WTC11 (cell line): ENCODE measurements around the gene ZNF625. TPM values are rescaled to one million over a fixed set of nuclear protein-coding genes. Genes with fewer than 3 reads are reported as not detected.
A peak's percentile ranks its signal among the peaks of the same experiment; 100 is the strongest.

Source experiments
- ATAC-seq: fragments of 200-7000 bp; cut with Tn5 transposase; 2 replicates; pipeline ENCODE4 v1.10.0; 2021; ENCODE audit warnings: mild to moderate bottlenecking, moderate library complexity
- CTCF ChIA-PET: fragments of 300-600 bp; sonication (Branson Sonifier 250); formaldehyde crosslinking; loops from one replicate; lab custom pipeline; 2021; ENCODE audit warnings: antibody characterized with exemption; lab: Charles Lee
- POLR2A ChIA-PET: fragments of 350-600 bp; sonication (Branson Sonifier 250); formaldehyde crosslinking; loops from one replicate; lab custom pipeline; 2021; ENCODE audit warnings: antibody characterized with exemption; lab: Charles Lee
- DNase-seq: peaks from one replicate; pipeline ENCODE4 v3.0.0; 2021; ENCODE audit warnings: low spot score
- H3K27ac Mint-ChIP-seq: 2 replicates; pipeline ENCODE4 v1.8.0; 2021; ENCODE audit warnings: mixed read lengths
- H3K27me3 Mint-ChIP-seq: 2 replicates; pipeline ENCODE4 v1.8.0; 2021; ENCODE audit warnings: low read depth, mild to moderate bottlenecking, moderate library complexity, mixed read lengths
- H3K36me3 Mint-ChIP-seq: 2 replicates; pipeline ENCODE4 v1.8.0; 2021; ENCODE audit warnings: mixed read lengths
- H3K4me1 Mint-ChIP-seq: 2 replicates; pipeline ENCODE4 v1.8.0; 2022; ENCODE audit warnings: mixed read lengths
- H3K4me3 Mint-ChIP-seq: 2 replicates; pipeline ENCODE4 v1.8.0; 2021; ENCODE audit warnings: mild to moderate bottlenecking, moderate library complexity, mixed read lengths
- H3K9me3 Mint-ChIP-seq: 2 replicates; pipeline ENCODE4 v1.8.0; 2021; ENCODE audit warnings: mixed read lengths
- CBFB ChIP-seq: sonication (generic); formaldehyde crosslinking; IDR thresholded peaks from 2 replicates; pipeline ENCODE4 v1.8.1; 2022; ENCODE audit warnings: mild to moderate bottlenecking, low read depth, missing genetic modification reagents
- ELF4 ChIP-seq: sonication (generic); formaldehyde crosslinking; IDR thresholded peaks from 2 replicates; pipeline ENCODE4 v1.8.1; 2022; ENCODE audit warnings: low read depth, mild to moderate bottlenecking, moderate library complexity, missing genetic modification reagents
- ESRRA ChIP-seq: sonication (generic); formaldehyde crosslinking; IDR thresholded peaks from 2 replicates; pipeline ENCODE4 v1.8.1; 2022; ENCODE audit warnings: mild to moderate bottlenecking, missing genetic modification reagents, borderline replicate concordance
- ETV6 ChIP-seq: sonication (generic); formaldehyde crosslinking; IDR thresholded peaks from 2 replicates; pipeline ENCODE4 v1.8.1; 2022; ENCODE audit warnings: mild to moderate bottlenecking, missing genetic modification reagents
- FOXK1 ChIP-seq: sonication (generic); formaldehyde crosslinking; IDR thresholded peaks from 2 replicates; pipeline ENCODE4 v1.8.0; 2022; ENCODE audit warnings: mild to moderate bottlenecking, moderate library complexity, missing genetic modification reagents
- FOXP1 ChIP-seq: sonication (generic); formaldehyde crosslinking; IDR thresholded peaks from 2 replicates; pipeline ENCODE4 v1.8.0; 2022; ENCODE audit warnings: missing genetic modification reagents, mild to moderate bottlenecking, moderate library complexity, borderline replicate concordance
- GABPB1 ChIP-seq: sonication (generic); formaldehyde crosslinking; IDR thresholded peaks from 2 replicates; pipeline ENCODE4 v1.8.1; 2023; ENCODE audit warnings: mild to moderate bottlenecking, missing genetic modification reagents
- JUN ChIP-seq: sonication (generic); formaldehyde crosslinking; IDR thresholded peaks from 2 replicates; pipeline ENCODE4 v1.8.0; 2023; ENCODE audit warnings: mild to moderate bottlenecking, missing genetic modification reagents
- KAT7 ChIP-seq: sonication (generic); formaldehyde crosslinking; IDR thresholded peaks from 2 replicates; pipeline ENCODE4 v1.8.1; 2023; ENCODE audit warnings: missing genetic modification reagents, mild to moderate bottlenecking, borderline replicate concordance
- NFYB ChIP-seq: sonication (generic); formaldehyde crosslinking; conservative IDR thresholded peaks from 2 replicates; pipeline ENCODE4 v1.8.0; 2022; ENCODE audit warnings: low read depth, missing genetic modification reagents
- SMAD4 ChIP-seq: sonication (generic); formaldehyde crosslinking; IDR thresholded peaks from 2 replicates; pipeline ENCODE4 v1.8.0; 2022; ENCODE audit warnings: mild to moderate bottlenecking, missing genetic modification reagents
- TEAD1 ChIP-seq: sonication (generic); formaldehyde crosslinking; IDR thresholded peaks from 2 replicates; pipeline ENCODE4 v1.8.0; 2022; ENCODE audit warnings: mild to moderate bottlenecking, missing genetic modification reagents
- TP53 ChIP-seq: sonication (generic); formaldehyde crosslinking; IDR thresholded peaks from 2 replicates; pipeline ENCODE4 v1.8.1; 2023; ENCODE audit warnings: mild to moderate bottlenecking, missing genetic modification reagents
- ZNF232 ChIP-seq: sonication (generic); formaldehyde crosslinking; IDR thresholded peaks from 2 replicates; pipeline ENCODE4 v1.8.0; 2022; ENCODE audit warnings: mild to moderate bottlenecking, missing genetic modification reagents
- ZNF263 ChIP-seq: sonication (generic); formaldehyde crosslinking; IDR thresholded peaks from 2 replicates; pipeline ENCODE4 v1.8.1; 2022; ENCODE audit warnings: low read depth, mild to moderate bottlenecking, moderate library complexity, missing genetic modification reagents
- ZNF416 ChIP-seq: fragments of 250-450 bp; sonication (Bioruptor Pico); IDR thresholded peaks from 2 replicates; pipeline ENCODE4 v1.9.0; 2021; ENCODE audit warnings: mild to moderate bottlenecking, inconsistent platforms
- total RNA-seq: library from RNA; stranded (reverse); gene quantifications from 3 replicates; pipeline ENCODE4 v1.2.3, GENCODE V29; 2021
- TF ChIP-seq, protein P1 (sequence below): sonication (generic); formaldehyde crosslinking; IDR thresholded peaks from 2 replicates; pipeline ENCODE4 v1.8.1; 2023; ENCODE audit warnings: mild to moderate bottlenecking, moderate library complexity, missing genetic modification reagents
- TF ChIP-seq, protein P2 (sequence below): sonication (generic); formaldehyde crosslinking; IDR thresholded peaks from 2 replicates; pipeline ENCODE4 v1.8.0; 2022; ENCODE audit warnings: mild to moderate bottlenecking, missing genetic modification reagents
- TF ChIP-seq, protein P3 (sequence below): sonication (generic); formaldehyde crosslinking; conservative IDR thresholded peaks from 2 replicates; pipeline ENCODE4 v1.8.1; 2023; ENCODE audit warnings: mild to moderate bottlenecking, low read depth, missing genetic modification reagents, moderate library complexity
- TF ChIP-seq, protein P4 (sequence below): sonication (generic); formaldehyde crosslinking; IDR thresholded peaks from 2 replicates; pipeline ENCODE4 v1.8.0; 2022; ENCODE audit warnings: mild to moderate bottlenecking, missing genetic modification reagents

The ZNF625 gene
- total RNA-seq, 1 experiment from 2014 or later = 24.5 TPM

DNA sequence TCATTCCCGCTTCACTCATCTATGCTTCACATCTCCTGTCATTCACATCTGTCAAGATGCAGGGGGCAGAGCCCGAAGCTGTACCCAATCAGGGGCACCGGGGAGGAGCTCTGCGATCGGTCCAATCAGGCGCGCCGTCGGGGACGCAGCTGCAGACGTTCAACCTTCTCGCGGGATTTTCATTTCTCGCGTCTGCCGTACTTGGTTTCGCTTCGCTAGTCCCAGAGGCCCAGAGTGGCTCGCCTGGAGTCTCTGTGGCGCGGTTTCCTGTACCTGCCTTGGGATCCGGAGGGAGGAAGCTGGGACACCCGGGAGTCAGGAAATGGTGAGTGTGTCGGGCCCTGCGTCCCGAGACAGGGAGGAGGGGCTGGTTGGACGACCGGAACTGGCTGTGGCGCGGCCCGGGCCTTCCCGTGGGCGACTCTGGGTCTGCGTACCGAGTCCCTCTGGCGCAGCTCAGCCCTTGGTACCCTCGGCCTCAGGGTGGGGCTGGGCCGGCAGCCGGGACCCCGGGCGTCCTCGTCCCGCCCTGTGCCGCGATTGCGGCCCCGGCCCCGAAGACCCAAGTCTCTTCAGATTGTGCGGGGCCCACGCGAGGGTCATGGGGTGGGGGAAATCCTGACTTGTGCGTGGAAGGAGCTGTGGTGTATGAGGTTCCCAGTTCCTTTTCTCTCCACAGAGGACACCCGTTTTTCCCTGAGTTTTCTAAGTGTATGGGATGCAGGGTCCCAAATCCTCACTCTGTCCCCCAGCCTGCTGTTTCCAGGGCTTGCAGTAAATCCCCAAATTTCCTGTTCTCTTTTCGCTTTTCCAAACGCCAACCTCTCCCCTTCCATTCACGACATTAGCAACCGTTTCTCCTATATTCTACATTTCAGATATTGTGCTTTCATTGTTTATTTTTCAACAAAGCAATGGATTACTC is 6.6 kb upstream of the ZNF625 start, which contains the start of gene ZNF136:
Gene ZNF136 (plus strand): TSS at position 215 of the 925 bp plus-strand sequence. CDS start 108 bp downstream, at position 323.
- POLR2A ChIA-PET = interaction anchor here (0.6 to 1.3 kb wide), 8 partner anchors 10 to 471 kb away, joined by 3 to 7 read pairs (median 3); partner anchors contain the start of genes ZNF20, ZNF44, ZNF442 and ZNF878
- Mint-ChIP-seq H3K27me3 (peaks cover 5% of the 10 kb centered on the region), H3K27ac (peak within 1 kb of the TSS; percentile 97), H3K4me3 (peak within 1 kb of the TSS; percentile 94), H3K36me3 (no peaks in the 10 kb centered on the region), H3K9me3 (no peaks in the 10 kb centered on the region), H3K4me1 (peaks cover 8% of the 10 kb centered on the region)
- ATAC-seq (peak; percentile 96), DNase-seq (peak; percentile 96)
- TF ChIP-seq ELF4 (CRISPR knock-in tag) (no peak), TP53 (CRISPR knock-in tag) (no peak), ZNF416 (CRISPR knock-in tag) (0 out of 2 replicates have a peak, but pooled peaks have one; percentile 32), ETV6 (CRISPR knock-in tag) (0 out of 2 replicates have a peak, but pooled peaks have one; percentile 50), KAT7 (CRISPR knock-in tag) (0 out of 2 replicates have a peak, but pooled peaks have one; percentile 70), JUN (peak; percentile 79; the same call in 1 of the 2 replicates), ZNF263 (CRISPR knock-in tag) (no peak), GABPB1 (CRISPR knock-in tag) (peak; percentile 31; the same call in 1 of the 2 replicates), ZNF232 (CRISPR knock-in tag) (no peak), SMAD4 (CRISPR knock-in tag) (no peak), ESRRA (CRISPR knock-in tag) (0 out of 2 replicates have a peak, but pooled peaks have one; percentile 54), FOXP1 (CRISPR knock-in tag) (peak; percentile 47; the same call in 1 of the 2 replicates), NFYB (CRISPR knock-in tag) (peak; percentile 62), CBFB (peak; percentile 93; the same call in 1 of the 2 replicates), TEAD1 (peak; percentile 38; the same call in 1 of the 2 replicates), FOXK1 (CRISPR knock-in tag) (peak; percentile 69)
- TF ChIP-seq, protein P1, sequence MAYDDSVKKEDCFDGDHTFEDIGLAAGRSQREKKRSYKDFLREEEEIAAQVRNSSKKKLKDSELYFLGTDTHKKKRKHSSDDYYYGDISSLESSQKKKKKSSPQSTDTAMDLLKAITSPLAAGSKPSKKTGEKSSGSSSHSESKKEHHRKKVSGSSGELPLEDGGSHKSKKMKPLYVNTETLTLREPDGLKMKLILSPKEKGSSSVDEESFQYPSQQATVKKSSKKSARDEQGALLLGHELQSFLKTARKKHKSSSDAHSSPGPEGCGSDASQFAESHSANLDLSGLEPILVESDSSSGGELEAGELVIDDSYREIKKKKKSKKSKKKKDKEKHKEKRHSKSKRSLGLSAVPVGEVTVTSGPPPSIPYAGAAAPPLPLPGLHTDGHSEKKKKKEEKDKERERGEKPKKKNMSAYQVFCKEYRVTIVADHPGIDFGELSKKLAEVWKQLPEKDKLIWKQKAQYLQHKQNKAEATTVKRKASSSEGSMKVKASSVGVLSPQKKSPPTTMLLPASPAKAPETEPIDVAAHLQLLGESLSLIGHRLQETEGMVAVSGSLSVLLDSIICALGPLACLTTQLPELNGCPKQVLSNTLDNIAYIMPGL (CRISPR knock-in tag) = peak; percentile 31; the same call in 1 of the 2 replicates
- TF ChIP-seq, protein P2, sequence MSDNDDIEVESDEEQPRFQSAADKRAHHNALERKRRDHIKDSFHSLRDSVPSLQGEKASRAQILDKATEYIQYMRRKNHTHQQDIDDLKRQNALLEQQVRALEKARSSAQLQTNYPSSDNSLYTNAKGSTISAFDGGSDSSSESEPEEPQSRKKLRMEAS (CRISPR knock-in tag) = peak; percentile 46
- TF ChIP-seq, protein P3, sequence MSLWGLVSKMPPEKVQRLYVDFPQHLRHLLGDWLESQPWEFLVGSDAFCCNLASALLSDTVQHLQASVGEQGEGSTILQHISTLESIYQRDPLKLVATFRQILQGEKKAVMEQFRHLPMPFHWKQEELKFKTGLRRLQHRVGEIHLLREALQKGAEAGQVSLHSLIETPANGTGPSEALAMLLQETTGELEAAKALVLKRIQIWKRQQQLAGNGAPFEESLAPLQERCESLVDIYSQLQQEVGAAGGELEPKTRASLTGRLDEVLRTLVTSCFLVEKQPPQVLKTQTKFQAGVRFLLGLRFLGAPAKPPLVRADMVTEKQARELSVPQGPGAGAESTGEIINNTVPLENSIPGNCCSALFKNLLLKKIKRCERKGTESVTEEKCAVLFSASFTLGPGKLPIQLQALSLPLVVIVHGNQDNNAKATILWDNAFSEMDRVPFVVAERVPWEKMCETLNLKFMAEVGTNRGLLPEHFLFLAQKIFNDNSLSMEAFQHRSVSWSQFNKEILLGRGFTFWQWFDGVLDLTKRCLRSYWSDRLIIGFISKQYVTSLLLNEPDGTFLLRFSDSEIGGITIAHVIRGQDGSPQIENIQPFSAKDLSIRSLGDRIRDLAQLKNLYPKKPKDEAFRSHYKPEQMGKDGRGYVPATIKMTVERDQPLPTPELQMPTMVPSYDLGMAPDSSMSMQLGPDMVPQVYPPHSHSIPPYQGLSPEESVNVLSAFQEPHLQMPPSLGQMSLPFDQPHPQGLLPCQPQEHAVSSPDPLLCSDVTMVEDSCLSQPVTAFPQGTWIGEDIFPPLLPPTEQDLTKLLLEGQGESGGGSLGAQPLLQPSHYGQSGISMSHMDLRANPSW (CRISPR knock-in tag) = no peak
- TF ChIP-seq, protein P4, sequence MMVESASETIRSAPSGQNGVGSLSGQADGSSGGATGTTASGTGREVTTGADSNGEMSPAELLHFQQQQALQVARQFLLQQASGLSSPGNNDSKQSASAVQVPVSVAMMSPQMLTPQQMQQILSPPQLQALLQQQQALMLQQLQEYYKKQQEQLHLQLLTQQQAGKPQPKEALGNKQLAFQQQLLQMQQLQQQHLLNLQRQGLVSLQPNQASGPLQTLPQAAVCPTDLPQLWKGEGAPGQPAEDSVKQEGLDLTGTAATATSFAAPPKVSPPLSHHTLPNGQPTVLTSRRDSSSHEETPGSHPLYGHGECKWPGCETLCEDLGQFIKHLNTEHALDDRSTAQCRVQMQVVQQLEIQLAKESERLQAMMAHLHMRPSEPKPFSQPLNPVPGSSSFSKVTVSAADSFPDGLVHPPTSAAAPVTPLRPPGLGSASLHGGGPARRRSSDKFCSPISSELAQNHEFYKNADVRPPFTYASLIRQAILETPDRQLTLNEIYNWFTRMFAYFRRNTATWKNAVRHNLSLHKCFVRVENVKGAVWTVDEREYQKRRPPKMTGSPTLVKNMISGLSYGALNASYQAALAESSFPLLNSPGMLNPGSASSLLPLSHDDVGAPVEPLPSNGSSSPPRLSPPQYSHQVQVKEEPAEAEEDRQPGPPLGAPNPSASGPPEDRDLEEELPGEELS (CRISPR knock-in tag) = 0 out of 2 replicates have a peak, but pooled peaks have one; percentile 77
- CTCF ChIA-PET = interaction anchor here (0.7 to 2.9 kb wide), 12 partner anchors 10 to 523 kb away, joined by 3 to 16 read pairs (median 5); partner anchors contain the start of genes ZNF20, ZNF563 and ZNF763
